Measurements from ENCODE around the gene GRIK5. TPM values are rescaled to one million over a fixed set of nuclear protein-coding genes. Genes with fewer than 3 reads are reported as not detected.
A peak's percentile ranks its signal among the peaks of the same experiment; 100 is the strongest.

Gene GRIK5
- total RNA-seq, 1 donor: under 0.01 TPM

DNA sequence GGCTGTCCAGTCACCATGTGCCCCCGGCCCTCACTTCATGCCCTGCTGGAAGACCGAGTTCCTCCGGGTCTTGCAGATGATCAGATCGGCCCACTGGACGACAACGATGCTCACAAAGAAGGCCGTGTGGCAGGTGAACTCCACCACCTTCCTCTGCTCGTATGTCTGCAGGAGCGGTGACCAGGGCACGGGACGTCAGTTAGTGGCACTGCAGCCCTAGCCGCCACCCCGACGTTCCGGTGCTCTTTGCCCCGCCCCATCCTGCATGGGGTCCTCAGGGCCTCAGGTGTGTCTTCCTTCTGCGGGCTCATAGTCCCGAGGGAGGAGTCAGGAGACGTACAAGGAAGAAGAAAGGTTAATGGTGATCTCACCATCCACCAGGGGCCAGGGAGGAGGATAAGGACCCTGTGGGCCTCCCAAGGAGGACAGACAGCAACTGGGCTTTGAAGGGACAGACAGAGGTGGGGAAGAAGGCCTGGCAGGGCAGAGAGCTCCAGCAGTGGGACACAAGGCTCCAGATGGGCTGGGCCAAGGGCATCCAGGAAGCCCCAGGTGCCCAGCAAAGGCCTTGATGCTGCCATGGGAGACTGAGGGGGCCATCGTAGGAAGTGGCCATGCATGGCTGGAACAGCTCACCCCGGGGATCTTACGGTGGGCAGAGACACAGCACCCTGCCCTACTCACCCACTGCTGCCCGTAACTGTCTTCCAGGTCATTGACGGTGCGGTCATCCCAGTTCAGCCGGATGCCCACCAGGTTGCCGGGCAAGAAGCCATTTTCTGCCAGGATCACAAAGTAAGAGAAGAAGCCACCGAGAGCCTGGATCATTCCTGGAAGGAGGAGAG lies 101.0 kb downstream of the GRIK5 start:
- Histone ChIP-seq H3K79me2 (ENCODE audit: insufficient read depth, low read length) (no peaks in the 10 kb centered on the region), H3K36me3 (ENCODE audit: insufficient read depth, low read length) (no peaks in the 10 kb centered on the region), H3K27me3 (ENCODE audit: insufficient read depth, low read length) (peaks cover 6% of the 10 kb centered on the region), H3K4me1 (ENCODE audit: insufficient read depth, low read length) (no peaks in the 10 kb centered on the region), H3K9me3 (ENCODE audit: low read depth, low read length) (no peaks in the 10 kb centered on the region), H2AFZ (ENCODE audit: low read length) (no peak overlapping the region), H4K20me1 (ENCODE audit: insufficient read depth, low read length) (no peaks in the 10 kb centered on the region), H3K4me2 (ENCODE audit: insufficient read depth, low read length) (no peak overlapping the region), H3K4me3 (ENCODE audit: insufficient read depth, low read length) (no peak overlapping the region), H3K27ac (ENCODE audit: low read depth, low read length) (no peak overlapping the region)
- peak; percentile 50 for DNase-seq (ENCODE audit: insufficient read length, low spot score, missing footprints)
- TF ChIP-seq, protein P1, sequence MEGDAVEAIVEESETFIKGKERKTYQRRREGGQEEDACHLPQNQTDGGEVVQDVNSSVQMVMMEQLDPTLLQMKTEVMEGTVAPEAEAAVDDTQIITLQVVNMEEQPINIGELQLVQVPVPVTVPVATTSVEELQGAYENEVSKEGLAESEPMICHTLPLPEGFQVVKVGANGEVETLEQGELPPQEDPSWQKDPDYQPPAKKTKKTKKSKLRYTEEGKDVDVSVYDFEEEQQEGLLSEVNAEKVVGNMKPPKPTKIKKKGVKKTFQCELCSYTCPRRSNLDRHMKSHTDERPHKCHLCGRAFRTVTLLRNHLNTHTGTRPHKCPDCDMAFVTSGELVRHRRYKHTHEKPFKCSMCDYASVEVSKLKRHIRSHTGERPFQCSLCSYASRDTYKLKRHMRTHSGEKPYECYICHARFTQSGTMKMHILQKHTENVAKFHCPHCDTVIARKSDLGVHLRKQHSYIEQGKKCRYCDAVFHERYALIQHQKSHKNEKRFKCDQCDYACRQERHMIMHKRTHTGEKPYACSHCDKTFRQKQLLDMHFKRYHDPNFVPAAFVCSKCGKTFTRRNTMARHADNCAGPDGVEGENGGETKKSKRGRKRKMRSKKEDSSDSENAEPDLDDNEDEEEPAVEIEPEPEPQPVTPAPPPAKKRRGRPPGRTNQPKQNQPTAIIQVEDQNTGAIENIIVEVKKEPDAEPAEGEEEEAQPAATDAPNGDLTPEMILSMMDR (IDR thresholded peaks at IDR 0.05; ENCODE audit: extremely low read depth, low read depth, low read length): no peak

DNA sequence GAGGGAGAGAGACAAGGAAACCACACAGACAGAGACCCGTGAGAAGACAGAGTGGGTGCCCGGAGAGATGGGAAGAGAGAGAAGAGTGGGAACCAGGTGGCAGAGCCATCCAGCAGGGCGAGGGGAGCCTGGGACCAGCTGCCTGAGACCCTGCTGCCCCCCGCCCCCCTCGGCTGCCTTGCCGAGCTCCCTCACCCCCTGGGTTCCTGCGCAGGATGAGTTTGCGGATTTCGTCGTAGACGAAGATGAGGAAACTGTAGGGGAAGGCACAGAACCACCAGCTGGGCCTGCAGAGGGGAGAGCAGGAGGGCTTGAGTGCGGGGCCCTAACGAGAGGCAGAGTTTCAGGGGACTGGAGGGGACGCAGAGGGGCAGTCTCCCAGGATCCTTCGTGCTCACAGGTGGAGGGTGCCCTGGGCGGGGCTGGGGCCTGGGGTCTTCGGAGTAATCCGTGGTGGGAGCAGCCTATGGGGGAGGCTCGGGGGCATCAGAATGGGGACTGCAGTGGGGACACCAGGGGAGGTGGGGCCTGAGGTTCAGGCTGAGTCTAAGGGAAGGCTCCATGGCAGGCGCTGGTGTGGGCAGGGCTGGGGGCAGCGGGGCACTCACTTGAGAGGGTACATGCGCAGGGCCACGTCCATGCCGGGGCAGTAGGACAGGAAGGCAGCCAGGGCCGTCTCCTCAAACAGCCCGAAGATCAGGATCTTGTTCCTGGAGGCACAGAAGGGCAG lies 102.8 kb downstream of the GRIK5 start:
- no peaks in the 10 kb centered on the region for H4K20me1 ChIP-seq (ENCODE audit: insufficient read depth, low read length)
- no peak overlapping the region for H3K4me2 ChIP-seq (ENCODE audit: insufficient read depth, low read length)
- H2AFZ ChIP-seq (ENCODE audit: low read length): no peak overlapping the region
- peak; percentile 48 for DNase-seq (ENCODE audit: insufficient read length, low spot score, missing footprints)
- H3K27me3 ChIP-seq (ENCODE audit: insufficient read depth, low read length): peaks cover 6% of the 10 kb centered on the region
- no peaks in the 10 kb centered on the region for H3K4me1 ChIP-seq (ENCODE audit: insufficient read depth, low read length)
- no peak overlapping the region for H3K27ac ChIP-seq (ENCODE audit: low read depth, low read length)
- no peaks in the 10 kb centered on the region for H3K79me2 ChIP-seq (ENCODE audit: insufficient read depth, low read length)
- TF ChIP-seq, protein P1 (IDR thresholded peaks at IDR 0.05; ENCODE audit: extremely low read depth, low read depth, low read length): no peak
- H3K4me3 ChIP-seq (ENCODE audit: insufficient read depth, low read length): no peak overlapping the region
- no peaks in the 10 kb centered on the region for H3K9me3 ChIP-seq (ENCODE audit: low read depth, low read length)
- H3K36me3 ChIP-seq (ENCODE audit: insufficient read depth, low read length): no peaks in the 10 kb centered on the region

DNA sequence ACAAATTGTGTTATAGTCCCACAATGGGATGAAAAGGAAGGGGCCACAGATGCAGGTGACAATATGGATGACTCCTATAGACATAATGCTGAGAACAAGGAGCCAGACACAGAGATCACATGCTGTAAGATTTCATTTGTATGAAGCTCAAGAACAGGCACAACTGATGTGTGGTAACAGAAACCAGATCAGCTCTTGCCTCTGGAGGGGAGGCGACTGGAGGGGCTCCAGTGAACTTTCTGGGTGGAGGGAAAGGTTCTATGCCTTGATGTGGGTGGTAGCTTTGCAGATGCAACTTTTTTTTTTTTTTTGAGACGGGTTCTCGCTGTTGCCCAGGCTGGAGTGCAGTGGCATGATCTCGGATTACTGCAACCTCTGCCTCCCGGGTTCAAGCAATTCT lies 104.9 kb downstream of the GRIK5 start:
- H3K36me3 ChIP-seq (ENCODE audit: insufficient read depth, low read length): no peaks in the 10 kb centered on the region
- no peaks in the 10 kb centered on the region for H3K4me1 ChIP-seq (ENCODE audit: insufficient read depth, low read length)
- TF ChIP-seq, protein P1 (IDR thresholded peaks at IDR 0.05; ENCODE audit: extremely low read depth, low read depth, low read length): no peak
- no peak overlapping the region for H2AFZ ChIP-seq (ENCODE audit: low read length)
- H3K4me3 ChIP-seq (ENCODE audit: insufficient read depth, low read length): no peak overlapping the region
- DNase-seq (ENCODE audit: insufficient read length, low spot score, missing footprints): no peak
- H3K9me3 ChIP-seq (ENCODE audit: low read depth, low read length): no peaks in the 10 kb centered on the region
- H4K20me1 ChIP-seq (ENCODE audit: insufficient read depth, low read length): no peaks in the 10 kb centered on the region
- no peak overlapping the region for H3K4me2 ChIP-seq (ENCODE audit: insufficient read depth, low read length)
- peaks cover 6% of the 10 kb centered on the region for H3K27me3 ChIP-seq (ENCODE audit: insufficient read depth, low read length)
- H3K27ac ChIP-seq (ENCODE audit: low read depth, low read length): no peak overlapping the region
- no peaks in the 10 kb centered on the region for H3K79me2 ChIP-seq (ENCODE audit: insufficient read depth, low read length)

DNA sequence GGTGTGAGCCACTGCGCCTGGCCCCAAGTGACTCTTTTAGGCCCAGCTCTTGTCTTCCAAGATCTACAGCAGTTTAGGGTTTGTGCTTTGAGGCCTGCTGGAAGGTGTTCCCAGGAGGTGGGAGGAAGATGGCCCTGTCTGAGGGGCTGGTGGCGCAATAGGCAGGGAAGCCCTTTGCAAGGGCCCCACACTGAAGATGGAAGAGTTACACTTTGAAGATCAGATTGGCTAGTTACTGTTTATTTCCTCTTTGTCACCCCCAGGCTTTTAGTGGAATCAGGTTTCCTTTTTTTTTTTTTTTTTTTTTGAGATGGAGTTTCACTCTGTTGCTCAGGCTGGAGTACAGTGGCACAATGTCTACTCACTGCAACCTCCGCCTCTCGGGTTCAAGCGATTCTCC lies 109.0 kb downstream of the GRIK5 start:
- Histone ChIP-seq H3K4me2 (ENCODE audit: insufficient read depth, low read length) (no peak overlapping the region), H3K36me3 (ENCODE audit: insufficient read depth, low read length) (peaks cover 9% of the 10 kb centered on the region), H3K4me3 (ENCODE audit: insufficient read depth, low read length) (no peak overlapping the region), H3K27me3 (ENCODE audit: insufficient read depth, low read length) (no peaks in the 10 kb centered on the region), H4K20me1 (ENCODE audit: insufficient read depth, low read length) (peaks cover 15% of the 10 kb centered on the region), H2AFZ (ENCODE audit: low read length) (no peak overlapping the region), H3K9me3 (ENCODE audit: low read depth, low read length) (no peaks in the 10 kb centered on the region), H3K79me2 (ENCODE audit: insufficient read depth, low read length) (peaks cover 7% of the 10 kb centered on the region), H3K27ac (ENCODE audit: low read depth, low read length) (no peak overlapping the region), H3K4me1 (ENCODE audit: insufficient read depth, low read length) (peaks cover 9% of the 10 kb centered on the region)
- no peak for DNase-seq (ENCODE audit: insufficient read length, low spot score, missing footprints)
- TF ChIP-seq, protein P1 (IDR thresholded peaks at IDR 0.05; ENCODE audit: extremely low read depth, low read depth, low read length): no peak
